ENCODE measurements around the gene MMP24OS.

The MMP24OS gene

GRCh38 chr20:35238170-35238569 lies 39.8 kb downstream of the MMP24OS start:
- no peak for DNase-seq (ENCODE audit: extremely low read depth, insufficient read length)
- no peaks in the 10 kb centered on the region for H3K27me3 ChIP-seq (replicated peaks; ENCODE audit: control insufficient read depth, insufficient read depth, low read length)
- no peak overlapping the region for H3K4me3 ChIP-seq (replicated peaks; ENCODE audit: low read depth, low read length)
- TF ChIP-seq, protein P1, sequence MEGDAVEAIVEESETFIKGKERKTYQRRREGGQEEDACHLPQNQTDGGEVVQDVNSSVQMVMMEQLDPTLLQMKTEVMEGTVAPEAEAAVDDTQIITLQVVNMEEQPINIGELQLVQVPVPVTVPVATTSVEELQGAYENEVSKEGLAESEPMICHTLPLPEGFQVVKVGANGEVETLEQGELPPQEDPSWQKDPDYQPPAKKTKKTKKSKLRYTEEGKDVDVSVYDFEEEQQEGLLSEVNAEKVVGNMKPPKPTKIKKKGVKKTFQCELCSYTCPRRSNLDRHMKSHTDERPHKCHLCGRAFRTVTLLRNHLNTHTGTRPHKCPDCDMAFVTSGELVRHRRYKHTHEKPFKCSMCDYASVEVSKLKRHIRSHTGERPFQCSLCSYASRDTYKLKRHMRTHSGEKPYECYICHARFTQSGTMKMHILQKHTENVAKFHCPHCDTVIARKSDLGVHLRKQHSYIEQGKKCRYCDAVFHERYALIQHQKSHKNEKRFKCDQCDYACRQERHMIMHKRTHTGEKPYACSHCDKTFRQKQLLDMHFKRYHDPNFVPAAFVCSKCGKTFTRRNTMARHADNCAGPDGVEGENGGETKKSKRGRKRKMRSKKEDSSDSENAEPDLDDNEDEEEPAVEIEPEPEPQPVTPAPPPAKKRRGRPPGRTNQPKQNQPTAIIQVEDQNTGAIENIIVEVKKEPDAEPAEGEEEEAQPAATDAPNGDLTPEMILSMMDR (IDR thresholded peaks at IDR 0.05; ENCODE audit: insufficient read depth, low read length, poor library complexity, severe bottlenecking), result no peak
- H3K36me3 ChIP-seq (ENCODE audit: control insufficient read depth, insufficient read depth, low read length), result no peaks in the 10 kb centered on the region

DNA sequence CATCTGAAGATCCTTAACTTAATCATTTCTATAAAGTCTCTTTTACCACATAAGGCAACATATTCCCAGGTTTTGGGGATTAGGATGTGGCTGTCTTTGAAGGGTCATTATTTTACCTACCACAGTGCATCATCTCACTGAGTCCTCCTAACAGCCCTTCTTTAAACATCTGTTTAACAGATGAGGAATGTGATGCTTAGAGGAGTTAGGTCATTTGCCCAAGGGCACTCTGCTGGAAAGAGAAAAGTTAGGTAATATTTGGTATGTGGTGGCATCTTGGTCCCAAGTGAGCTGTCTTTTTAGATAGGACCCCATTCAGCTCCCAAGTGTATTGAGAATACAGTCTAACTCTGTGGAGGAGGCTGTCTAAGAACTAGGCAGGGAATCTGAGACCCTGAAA lies 40.4 kb downstream of the MMP24OS start:
- TF ChIP-seq, protein P1 (IDR thresholded peaks at IDR 0.05; ENCODE audit: insufficient read depth, low read length, poor library complexity, severe bottlenecking), result no peak
- no peaks in the 10 kb centered on the region for H3K27me3 ChIP-seq (replicated peaks; ENCODE audit: control insufficient read depth, insufficient read depth, low read length)
- H3K36me3 ChIP-seq (ENCODE audit: control insufficient read depth, insufficient read depth, low read length), result no peaks in the 10 kb centered on the region
- DNase-seq (ENCODE audit: extremely low read depth, insufficient read length), result no peak
- no peak overlapping the region for H3K4me3 ChIP-seq (replicated peaks; ENCODE audit: low read depth, low read length)

- no peaks in the 10 kb centered on the region for H3K36me3 ChIP-seq (ENCODE audit: control insufficient read depth, insufficient read depth, low read length)
- DNase-seq (ENCODE audit: extremely low read depth, insufficient read length), result no peak
- TF ChIP-seq, protein P1 (IDR thresholded peaks at IDR 0.05; ENCODE audit: insufficient read depth, low read length, poor library complexity, severe bottlenecking), result no peak
- no peaks in the 10 kb centered on the region for H3K27me3 ChIP-seq (replicated peaks; ENCODE audit: control insufficient read depth, insufficient read depth, low read length)
- H3K4me3 ChIP-seq (replicated peaks; ENCODE audit: low read depth, low read length), result no peak overlapping the region
These were observed 42.0 kb downstream of the MMP24OS start for GRCh38 chr20:35235881-35236280.

- TF ChIP-seq, protein P1 (IDR thresholded peaks at IDR 0.05; ENCODE audit: insufficient read depth, low read length, poor library complexity, severe bottlenecking), result no peak
- Histone ChIP-seq H3K4me3 (replicated peaks; ENCODE audit: low read depth, low read length) (no peak overlapping the region), H3K36me3 (ENCODE audit: control insufficient read depth, insufficient read depth, low read length) (no peaks in the 10 kb centered on the region), H3K27me3 (replicated peaks; ENCODE audit: control insufficient read depth, insufficient read depth, low read length) (no peaks in the 10 kb centered on the region; the same call in 1 of the 2 replicates)
- DNase-seq (ENCODE audit: extremely low read depth, insufficient read length), result no peak
These were observed 45.3 kb downstream of the MMP24OS start for GRCh38 chr20:35232575-35232974.

DNA sequence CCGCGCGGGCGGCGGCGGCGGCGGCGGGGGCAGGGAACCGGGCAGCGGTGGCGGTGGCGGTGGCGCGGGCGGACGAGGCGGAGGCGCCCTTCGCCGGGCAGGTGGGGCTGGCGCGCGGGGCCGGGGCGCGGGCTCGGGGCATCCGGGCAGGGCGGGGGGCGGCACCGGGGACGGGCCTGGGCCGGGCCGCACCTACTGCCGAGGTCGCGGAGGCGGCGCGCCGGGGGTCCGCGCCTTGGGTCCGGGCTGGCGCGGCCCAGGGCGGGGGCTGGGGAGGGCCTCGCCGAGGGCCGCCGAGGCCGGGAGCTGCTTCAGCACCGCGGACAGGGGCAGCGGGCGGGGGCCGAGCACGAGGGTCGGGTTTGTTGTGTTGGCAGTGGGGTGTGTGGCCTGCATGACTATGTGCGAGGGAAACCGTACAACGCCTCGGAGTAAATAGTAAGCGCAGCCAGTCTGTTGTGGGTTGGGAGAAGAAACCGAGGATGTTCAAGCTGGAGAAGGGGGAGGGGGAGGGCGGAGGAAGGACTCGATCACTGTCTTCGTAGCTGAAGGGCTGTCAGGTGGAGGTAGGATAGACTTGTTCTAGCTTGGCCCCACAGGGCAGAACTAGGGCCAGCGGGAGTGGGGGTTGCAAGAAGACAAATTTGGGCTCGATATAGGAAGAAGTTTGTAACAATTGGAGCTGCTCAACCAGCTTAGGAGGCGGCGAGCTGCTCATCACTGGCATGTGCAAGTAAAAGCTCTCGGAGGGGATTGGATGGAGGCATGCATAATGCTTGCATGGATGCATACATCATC lies 50.8 kb downstream of the MMP24OS start:
- Histone ChIP-seq H3K4me3 (replicated peaks; ENCODE audit: low read depth, low read length) (no peak overlapping the region), H3K27me3 (replicated peaks; ENCODE audit: control insufficient read depth, insufficient read depth, low read length) (no peaks in the 10 kb centered on the region; the same call in none of the 2 replicates), H3K36me3 (ENCODE audit: control insufficient read depth, insufficient read depth, low read length) (no peaks in the 10 kb centered on the region)
- TF ChIP-seq, protein P1 (IDR thresholded peaks at IDR 0.05; ENCODE audit: insufficient read depth, low read length, poor library complexity, severe bottlenecking), result no peak
- DNase-seq (ENCODE audit: extremely low read depth, insufficient read length), result peak; percentile 12

All from GM06990 (cell line).